ENCODE measurements around the gene SMPDL3A.

DNA sequence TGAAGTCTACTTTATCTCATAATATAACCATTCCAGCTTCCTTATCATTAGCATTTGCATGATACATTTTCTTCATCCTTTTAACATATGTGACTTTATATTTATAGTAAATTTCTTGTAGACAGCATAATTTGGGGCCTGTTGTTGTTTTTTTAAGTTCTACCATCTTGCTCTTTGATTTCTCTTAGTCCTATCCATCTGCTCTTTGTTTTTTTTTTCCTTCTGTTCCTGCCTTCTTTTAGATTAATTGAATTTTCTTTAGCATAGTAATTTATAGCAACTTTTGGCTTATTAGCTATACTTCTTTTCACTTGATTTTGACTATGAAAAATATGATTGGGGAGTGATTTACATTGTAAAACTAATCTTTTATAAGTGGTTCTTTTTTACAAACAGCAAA is 28.7 kb upstream of the SMPDL3A start:
- TF ChIP-seq CTCF (IDR thresholded peaks at IDR 0.05) (no peak), POLR2AphosphoS5 (IDR thresholded peaks at IDR 0.05) (no peak), POLR2A (IDR thresholded peaks at IDR 0.05) (no peak)
